HG02852 (cell line): ENCODE data around the gene DGKB.
"Not testable (repeated sequence)": the region's sequence is repeated elsewhere in the genome, so short reads cannot be mapped to it uniquely, and the experiment has no call there.

Experiments used
- ATAC-seq: cut with Tn5 transposase; IDR thresholded peaks from one replicate; pipeline ENCODE4 v1.9.1; 2021; ENCODE audit warnings: mild to moderate bottlenecking, moderate library complexity; ENCODE audit not compliant: unreplicated experiment

Gene DGKB

GRCh38 chr7:14487701-14488395, 414.7 kb downstream of the DGKB start:
- no peak for ATAC-seq

- ATAC-seq, result no peak
Measured at GRCh38 chr7:14483663-14484062, 418.9 kb downstream of the DGKB start.

- ATAC-seq, result no peak
Measured at GRCh38 chr7:14480281-14480680, 422.3 kb downstream of the DGKB start.

- ATAC-seq, result no peak
Measured at GRCh38 chr7:14478834-14479510, 423.6 kb downstream of the DGKB start.

- ATAC-seq, result not testable (repeated sequence)
Measured at GRCh38 chr7:14461716-14462115, 440.8 kb downstream of the DGKB start.

GRCh38 chr7:14458846-14459245, 443.7 kb downstream of the DGKB start:
- not testable (repeated sequence) for ATAC-seq

- peak; percentile 83 for ATAC-seq
Measured at GRCh38 chr7:14457568-14458453, 444.7 kb downstream of the DGKB start.

GRCh38 chr7:14449291-14449690, 453.3 kb downstream of the DGKB start:
- ATAC-seq, result no peak

- peak; percentile 76 for ATAC-seq
Measured at GRCh38 chr7:14446829-14447228, 455.7 kb downstream of the DGKB start.

GRCh38 chr7:14446219-14446618, 456.3 kb downstream of the DGKB start:
- ATAC-seq, result no peak

GRCh38 chr7:14438366-14438765, 464.2 kb downstream of the DGKB start:
- ATAC-seq, result no peak

- no peak for ATAC-seq
Measured at GRCh38 chr7:14436878-14437277, 465.7 kb downstream of the DGKB start.

- ATAC-seq, result no peak
Measured at GRCh38 chr7:14432924-14433323, 469.6 kb downstream of the DGKB start.

GRCh38 chr7:14430926-14431325, 471.6 kb downstream of the DGKB start:
- ATAC-seq, result no peak

- no peak for ATAC-seq
Measured at GRCh38 chr7:14425559-14425958, 477.0 kb downstream of the DGKB start.

- ATAC-seq, result no peak
Measured at GRCh38 chr7:14424675-14425074, 477.9 kb downstream of the DGKB start.

GRCh38 chr7:14420768-14421167, 481.8 kb downstream of the DGKB start:
- no peak for ATAC-seq

GRCh38 chr7:14419531-14419930, 483.0 kb downstream of the DGKB start:
- no peak for ATAC-seq

GRCh38 chr7:14418633-14419032, 483.9 kb downstream of the DGKB start:
- no peak for ATAC-seq

GRCh38 chr7:14414274-14414986, 488.1 kb downstream of the DGKB start:
- no peak for ATAC-seq
